ENCODE data around the gene SPDYA. TPM values are rescaled to one million over a fixed set of nuclear protein-coding genes. Genes with fewer than 3 reads are reported as not detected.

The SPDYA gene
- polyA plus RNA-seq, 3 donors, result 0.49 to 1.7 (median 1.1) TPM

Other genes starting within 250 kb of the SPDYA start
- gene PPP1CB, start 59.0 kb upstream of the SPDYA start, polyA plus RNA-seq (ENCODE audit: insufficient read length in 3 of 3), result 100 to 1,000 TPM; 178 to 190 (median 185) TPM
- gene TRMT61B, start 59.5 kb downstream of the SPDYA start, polyA plus RNA-seq (ENCODE audit: insufficient read length in 3 of 3), result 10 to 100 TPM; 27.3 to 30.1 (median 27.7) TPM
- gene WDR43, start 83.8 kb downstream of the SPDYA start, polyA plus RNA-seq (ENCODE audit: insufficient read length in 3 of 3), result 10 to 100 TPM; 55.8 to 62.0 (median 59.0) TPM
- gene TOGARAM2, start 170.5 kb downstream of the SPDYA start, polyA plus RNA-seq (ENCODE audit: insufficient read length in 3 of 3), result under 1 TPM; 0.86 to 0.94 (median 0.89) TPM

Measured in right renal cortex interstitium (tissue), 3 donors.